GM10248 (cell line): ENCODE results near the gene LNPEP.

Experiments used
- CTCF ChIA-PET: fragments of 300-600 bp; sonication (Branson Sonifier 250); formaldehyde crosslinking; extraction: SDS; loops from one replicate; lab custom pipeline; 2021; ENCODE audit warnings: antibody characterized with exemption; lab: Yijun Ruan, JAX
- POLR2A ChIA-PET: fragments of 350-650 bp; sonication (Branson Sonifier 250); formaldehyde crosslinking; extraction: SDS; loops from one replicate; lab custom pipeline; 2020; ENCODE audit warnings: antibody characterized with exemption; lab: Yijun Ruan, JAX
- DNase-seq: peaks from one replicate; pipeline ENCODE4 v3.0.0; 2012; ENCODE audit errors: extremely low spot score
- TF ChIP-seq, protein P1 (sequence below): IDR thresholded peaks from 2 replicates; pipeline ENCODE4 v1.5.1; 2012; ENCODE audit warnings: mild to moderate bottlenecking, low read depth; ENCODE audit errors: extremely low read depth, missing control alignments, control extremely low read depth

The LNPEP gene

DNA sequence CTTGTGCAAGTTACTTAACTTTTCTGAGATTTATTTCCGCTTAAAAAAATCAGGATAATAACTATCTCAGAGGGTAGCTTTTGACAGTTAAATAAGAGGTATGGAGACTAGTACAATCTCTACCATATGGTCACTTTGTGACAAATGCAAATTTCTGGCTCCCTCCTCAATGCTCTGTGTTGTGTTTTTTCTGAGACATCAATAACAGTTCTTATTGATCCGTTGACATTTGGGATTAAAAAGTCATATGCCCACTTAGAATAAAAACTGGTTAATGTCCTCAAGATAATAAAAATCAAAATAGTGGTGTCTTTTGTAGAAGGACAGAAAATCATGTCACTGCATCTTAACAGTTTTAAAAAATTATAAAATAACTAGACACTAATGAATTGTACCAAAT, 24.7 kb upstream of the LNPEP start:
- CTCF ChIA-PET: interaction anchor here (1.0 to 1.2 kb wide), 2 partner anchors 10 to 11 kb away, joined by 3 read pairs; no protein-coding TSS in a partner anchor
- TF ChIP-seq, protein P1, sequence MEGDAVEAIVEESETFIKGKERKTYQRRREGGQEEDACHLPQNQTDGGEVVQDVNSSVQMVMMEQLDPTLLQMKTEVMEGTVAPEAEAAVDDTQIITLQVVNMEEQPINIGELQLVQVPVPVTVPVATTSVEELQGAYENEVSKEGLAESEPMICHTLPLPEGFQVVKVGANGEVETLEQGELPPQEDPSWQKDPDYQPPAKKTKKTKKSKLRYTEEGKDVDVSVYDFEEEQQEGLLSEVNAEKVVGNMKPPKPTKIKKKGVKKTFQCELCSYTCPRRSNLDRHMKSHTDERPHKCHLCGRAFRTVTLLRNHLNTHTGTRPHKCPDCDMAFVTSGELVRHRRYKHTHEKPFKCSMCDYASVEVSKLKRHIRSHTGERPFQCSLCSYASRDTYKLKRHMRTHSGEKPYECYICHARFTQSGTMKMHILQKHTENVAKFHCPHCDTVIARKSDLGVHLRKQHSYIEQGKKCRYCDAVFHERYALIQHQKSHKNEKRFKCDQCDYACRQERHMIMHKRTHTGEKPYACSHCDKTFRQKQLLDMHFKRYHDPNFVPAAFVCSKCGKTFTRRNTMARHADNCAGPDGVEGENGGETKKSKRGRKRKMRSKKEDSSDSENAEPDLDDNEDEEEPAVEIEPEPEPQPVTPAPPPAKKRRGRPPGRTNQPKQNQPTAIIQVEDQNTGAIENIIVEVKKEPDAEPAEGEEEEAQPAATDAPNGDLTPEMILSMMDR: no peak
- POLR2A ChIA-PET: no interaction called here
- no peak for DNase-seq

DNA sequence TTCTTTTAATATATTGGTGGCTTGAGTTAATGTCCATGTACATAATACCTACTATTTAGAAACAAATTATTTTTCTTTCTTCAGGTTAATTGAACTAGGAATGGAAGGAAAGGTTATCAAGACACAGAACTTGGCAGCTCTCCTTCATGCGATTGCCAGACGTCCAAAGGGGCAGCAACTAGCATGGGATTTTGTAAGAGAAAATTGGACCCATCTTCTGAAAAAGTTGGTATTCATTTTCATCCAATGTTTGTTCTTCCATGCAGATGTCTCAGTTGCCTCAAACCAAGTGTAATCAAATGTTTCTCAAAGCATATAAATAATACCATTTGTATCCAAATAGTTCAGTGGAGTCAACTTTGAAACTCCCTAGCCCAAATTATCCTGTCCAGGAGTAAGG, 22.6 kb upstream of the LNPEP start:
- no peak for DNase-seq
- ChIA-PET POLR2A (no interaction called here), CTCF (interaction anchor here (1.1 to 1.6 kb wide), 3 partner anchors 9 to 24 kb away, joined by 3 to 7 read pairs (median 3); no protein-coding TSS in a partner anchor)
- TF ChIP-seq, protein P1: no peak

DNA sequence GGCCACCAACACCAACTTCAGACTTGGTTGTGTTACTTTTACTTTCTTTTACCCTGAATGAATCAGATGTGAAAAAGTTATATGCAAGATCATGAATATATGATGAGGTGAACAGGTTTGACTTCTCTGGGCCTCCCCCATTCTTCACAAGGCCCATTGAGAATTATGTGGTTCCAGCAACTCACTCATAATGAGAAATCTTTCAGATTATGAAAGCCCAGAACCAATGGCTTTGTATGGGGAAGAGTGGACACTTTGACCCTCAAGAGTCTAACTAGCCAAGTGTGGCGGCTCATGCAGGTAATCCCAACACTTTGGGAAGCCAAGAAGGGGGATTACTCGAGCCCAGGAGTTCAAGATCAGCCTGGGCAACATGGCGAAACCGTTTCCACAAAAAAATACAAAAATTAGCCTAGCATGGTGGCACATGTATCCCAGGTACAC, 16.1 kb upstream of the LNPEP start:
- POLR2A ChIA-PET: no interaction called here
- CTCF ChIA-PET: no interaction called here
- TF ChIP-seq, protein P1: no peak
- DNase-seq: peak; percentile 55

DNA sequence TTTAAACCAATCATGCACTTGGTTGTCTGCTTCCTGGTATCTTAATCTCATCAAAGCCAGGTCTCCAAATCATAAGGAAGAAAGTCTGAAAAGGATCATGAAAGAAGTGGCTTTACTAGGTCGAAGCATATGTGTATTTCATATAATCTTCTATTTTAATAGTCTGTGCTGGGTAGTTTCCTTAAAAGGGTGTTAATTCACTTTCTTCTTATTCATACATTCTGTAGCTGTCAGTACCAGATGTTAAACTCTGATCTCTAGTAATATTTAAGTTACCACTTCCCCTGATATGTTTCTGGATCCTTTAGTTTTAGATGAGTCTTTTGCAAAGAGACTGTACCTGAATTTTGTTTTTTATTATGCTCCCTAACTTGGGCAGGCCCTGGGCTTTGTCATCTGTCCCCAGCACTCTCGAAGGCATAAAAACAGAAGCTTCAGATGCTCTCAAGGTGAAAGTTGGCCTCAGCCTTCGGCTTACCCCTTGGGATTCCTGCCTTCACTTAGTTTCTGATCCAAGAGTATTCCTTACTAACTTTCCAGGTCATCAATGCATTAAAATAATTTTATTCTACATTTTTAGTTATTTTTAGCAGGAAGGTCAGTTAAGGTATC, 15.0 kb upstream of the LNPEP start:
- POLR2A ChIA-PET: no interaction called here
- DNase-seq: no peak
- CTCF ChIA-PET: interaction anchor here (1.3 to 1.5 kb wide), 2 partner anchors 20 to 52 kb away, joined by 3 read pairs; no protein-coding TSS in a partner anchor
- TF ChIP-seq, protein P1: no peak

DNA sequence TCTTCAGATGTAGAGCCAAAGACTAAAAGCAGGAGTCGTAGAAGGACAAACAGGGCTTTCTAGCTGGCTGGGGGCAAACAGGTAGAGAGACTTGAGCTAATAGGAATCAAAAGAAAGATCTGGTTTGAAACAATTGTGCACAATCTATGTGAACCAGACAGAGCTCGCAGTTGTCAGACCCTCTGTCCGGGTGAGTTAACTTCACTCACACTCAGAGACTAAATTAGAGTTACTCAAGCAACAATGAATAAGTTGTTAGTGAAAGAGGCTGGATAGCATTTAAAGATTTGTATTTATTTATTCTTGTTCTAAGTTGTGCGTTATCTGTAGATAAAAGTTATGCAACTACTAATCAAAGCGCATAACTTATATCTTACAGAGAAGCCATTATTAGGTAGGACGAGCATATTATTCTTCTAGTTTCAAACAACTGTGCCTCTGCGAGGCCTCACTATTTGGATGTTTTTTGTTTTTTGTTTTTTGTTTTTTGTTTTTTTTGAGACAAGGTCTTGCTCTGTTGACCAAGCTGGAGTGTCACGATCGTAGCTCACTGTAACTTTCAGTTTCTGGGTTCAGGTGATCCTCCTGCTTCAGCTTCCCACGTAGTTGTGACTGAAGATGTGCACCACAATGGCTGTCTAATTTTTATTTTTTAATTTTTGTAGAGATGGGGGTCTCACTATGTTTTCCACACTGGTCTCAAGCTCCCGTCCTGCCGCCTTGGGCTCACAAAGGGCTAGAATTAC, 13.2 kb upstream of the LNPEP start:
- POLR2A ChIA-PET: no interaction called here
- CTCF ChIA-PET: interaction anchor here (1.0 to 2.0 kb wide), 5 partner anchors 10 to 22 kb away, joined by 3 to 7 read pairs (median 3); no protein-coding TSS in a partner anchor
- DNase-seq: no peak
- TF ChIP-seq, protein P1: no peak

DNA sequence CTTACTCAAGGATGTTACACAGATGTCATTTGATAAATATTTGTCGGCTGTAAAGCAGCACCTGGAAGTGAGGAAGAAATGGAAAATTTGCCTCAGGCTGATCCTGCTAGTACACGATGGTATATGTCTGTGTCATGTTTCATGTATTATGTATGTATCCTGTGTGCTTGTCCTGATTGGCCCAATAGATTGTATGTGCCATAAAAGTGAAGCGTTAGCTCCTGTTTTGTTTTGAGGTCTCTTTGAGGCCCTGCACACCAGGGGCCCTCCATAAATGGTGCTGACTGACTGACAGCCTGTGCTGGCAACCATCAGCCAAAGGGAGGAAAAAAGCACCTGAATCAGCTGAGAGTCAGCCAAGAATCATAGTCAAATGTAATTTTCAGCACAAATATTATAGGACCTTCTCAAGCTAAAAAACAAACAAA, 11.8 kb upstream of the LNPEP start:
- peak; percentile 23 for DNase-seq
- CTCF ChIA-PET: interaction anchor here (0.7 to 2.0 kb wide), 5 partner anchors 8 to 73 kb away, joined by 3 to 7 read pairs (median 3); no protein-coding TSS in a partner anchor
- POLR2A ChIA-PET: no interaction called here
- TF ChIP-seq, protein P1: no peak
